ENCODE data around the gene XRCC1. TPM values are rescaled to one million over a fixed set of nuclear protein-coding genes. Genes with fewer than 3 reads are reported as not detected.
A peak's percentile ranks its signal among the peaks of the same experiment; 100 is the strongest.

The XRCC1 gene
- total and polyA plus RNA-seq, 9 of the 15 experiments (the other 6 are each of a cell fraction or from before 2014, with no cell fraction given) = 1.5 to 36.9 (median 24.9) TPM

DNA sequence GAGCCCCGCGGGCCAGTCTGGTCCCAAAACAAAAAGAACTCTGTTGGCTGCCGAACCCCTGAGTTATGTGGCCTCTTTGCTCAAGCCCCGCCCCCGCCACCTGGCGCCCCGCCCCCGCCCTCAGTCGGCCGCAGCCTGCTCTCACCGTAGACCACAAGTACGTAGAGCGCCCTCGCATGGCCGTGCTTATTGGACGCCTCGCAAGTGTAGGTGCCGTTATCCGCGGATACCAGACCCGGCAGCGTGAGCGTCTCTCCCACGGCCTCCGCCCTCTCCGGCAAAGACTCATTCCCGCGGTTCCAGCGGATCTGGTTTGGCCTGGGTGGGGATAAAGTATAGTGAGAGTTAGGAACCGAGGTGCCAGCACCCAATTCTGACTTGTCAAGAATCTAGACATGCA, 49.6 kb upstream of the XRCC1 start:
- in situ Hi-C loops (cut with MboI) = no loop called here
- no peaks in the 10 kb centered on the region for H4K20me1 ChIP-seq (replicated peaks; ENCODE audit: control insufficient read depth, insufficient read depth, low read length)
- peak overlapping the region; percentile 21 to 38; a peak in 2 of 4 replicates for H3K9ac ChIP-seq (ENCODE audit: insufficient read depth in 1 of 2, low read depth in 2 of 2, low read length in 2 of 2)
- peak; percentile 86 for ATAC-seq
- CTCF ChIA-PET (ENCODE audit: low intra/inter-chr PET ratio) = interaction anchor here (0.7 to 1.3 kb wide), 4 partner anchors 30 to 1444 kb away, joined by 3 to 4 read pairs (median 4); no protein-coding TSS in a partner anchor
- H3K9me1 ChIP-seq (ENCODE audit: control insufficient read depth, insufficient read depth, low read length) = peaks cover 2% of the 10 kb centered on the region
- H3K27me3 ChIP-seq (ENCODE audit: control insufficient read depth in 2 of 2, insufficient read depth in 2 of 2, low read length in 2 of 2) = no peaks in the 10 kb centered on the region
- no TSS peak for BruUV-seq (replicated peaks)
- DNase-seq (ENCODE audit: extremely low read depth in 1 of 4, low spot score in 3 of 4) = peak; percentile 87 to 97 (median 90)
- H2AFZ ChIP-seq (ENCODE audit: low read depth, low read length) = peak overlapping the region; percentile 79
- peaks cover 2% of the 10 kb centered on the region; the same call in 2 of the 3 replicates for H3K36me3 ChIP-seq (ENCODE audit: control insufficient read depth, insufficient read depth, low read length)
- peak overlapping the region; percentile 66 for H3K4me2 ChIP-seq (ENCODE audit: insufficient read depth, low read length)
- H3K27ac ChIP-seq (ENCODE audit: extremely low read depth, low read depth, low read length) = peak overlapping the region; percentile 57; the same call in 2 of the 3 replicates
- intact Hi-C loops (cut with micrococcal nuclease) = loop anchor here (10.0 kb wide), 2 partner anchors 70 to 180 kb away; no protein-coding TSS in a partner anchor
- FAIRE-seq = peak; percentile 85
- no peak overlapping the region for H3K4me3 ChIP-seq
- peaks cover 10% of the 10 kb centered on the region for H3K79me2 ChIP-seq (ENCODE audit: control insufficient read depth, insufficient read depth, low read length)
- H3K9me3 ChIP-seq (replicated peaks; ENCODE audit: control insufficient read depth, insufficient read depth, low read depth, low read length) = no peaks in the 10 kb centered on the region
- H3K4me1 ChIP-seq (replicated peaks in 1 of 2; ENCODE audit: control insufficient read depth in 2 of 2, insufficient read depth in 2 of 2, low read length in 2 of 2) = peaks cover 39 to 60% of the 10 kb centered on the region in 2 experiments
- 1% methylated on average over 29 of the region's 30 CpGs for WGBS (ENCODE audit: insufficient coverage, low coverage, missing lambda C conversion rate)
- POLR2A ChIA-PET = interaction anchor here (0.6 to 1.0 kb wide), 2 partner anchors 29 to 43 kb away, joined by 3 to 4 read pairs; partner anchors contain the start of gene IRGQ
- TF ChIP-seq, protein P1, sequence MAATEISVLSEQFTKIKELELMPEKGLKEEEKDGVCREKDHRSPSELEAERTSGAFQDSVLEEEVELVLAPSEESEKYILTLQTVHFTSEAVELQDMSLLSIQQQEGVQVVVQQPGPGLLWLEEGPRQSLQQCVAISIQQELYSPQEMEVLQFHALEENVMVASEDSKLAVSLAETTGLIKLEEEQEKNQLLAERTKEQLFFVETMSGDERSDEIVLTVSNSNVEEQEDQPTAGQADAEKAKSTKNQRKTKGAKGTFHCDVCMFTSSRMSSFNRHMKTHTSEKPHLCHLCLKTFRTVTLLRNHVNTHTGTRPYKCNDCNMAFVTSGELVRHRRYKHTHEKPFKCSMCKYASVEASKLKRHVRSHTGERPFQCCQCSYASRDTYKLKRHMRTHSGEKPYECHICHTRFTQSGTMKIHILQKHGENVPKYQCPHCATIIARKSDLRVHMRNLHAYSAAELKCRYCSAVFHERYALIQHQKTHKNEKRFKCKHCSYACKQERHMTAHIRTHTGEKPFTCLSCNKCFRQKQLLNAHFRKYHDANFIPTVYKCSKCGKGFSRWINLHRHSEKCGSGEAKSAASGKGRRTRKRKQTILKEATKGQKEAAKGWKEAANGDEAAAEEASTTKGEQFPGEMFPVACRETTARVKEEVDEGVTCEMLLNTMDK (IDR thresholded peaks at IDR 0.05; ENCODE audit: borderline replicate concordance, insufficient read depth, low read depth, low read length, poor library complexity, severe bottlenecking) = peak; percentile 34
- TF ChIP-seq, protein P2, sequence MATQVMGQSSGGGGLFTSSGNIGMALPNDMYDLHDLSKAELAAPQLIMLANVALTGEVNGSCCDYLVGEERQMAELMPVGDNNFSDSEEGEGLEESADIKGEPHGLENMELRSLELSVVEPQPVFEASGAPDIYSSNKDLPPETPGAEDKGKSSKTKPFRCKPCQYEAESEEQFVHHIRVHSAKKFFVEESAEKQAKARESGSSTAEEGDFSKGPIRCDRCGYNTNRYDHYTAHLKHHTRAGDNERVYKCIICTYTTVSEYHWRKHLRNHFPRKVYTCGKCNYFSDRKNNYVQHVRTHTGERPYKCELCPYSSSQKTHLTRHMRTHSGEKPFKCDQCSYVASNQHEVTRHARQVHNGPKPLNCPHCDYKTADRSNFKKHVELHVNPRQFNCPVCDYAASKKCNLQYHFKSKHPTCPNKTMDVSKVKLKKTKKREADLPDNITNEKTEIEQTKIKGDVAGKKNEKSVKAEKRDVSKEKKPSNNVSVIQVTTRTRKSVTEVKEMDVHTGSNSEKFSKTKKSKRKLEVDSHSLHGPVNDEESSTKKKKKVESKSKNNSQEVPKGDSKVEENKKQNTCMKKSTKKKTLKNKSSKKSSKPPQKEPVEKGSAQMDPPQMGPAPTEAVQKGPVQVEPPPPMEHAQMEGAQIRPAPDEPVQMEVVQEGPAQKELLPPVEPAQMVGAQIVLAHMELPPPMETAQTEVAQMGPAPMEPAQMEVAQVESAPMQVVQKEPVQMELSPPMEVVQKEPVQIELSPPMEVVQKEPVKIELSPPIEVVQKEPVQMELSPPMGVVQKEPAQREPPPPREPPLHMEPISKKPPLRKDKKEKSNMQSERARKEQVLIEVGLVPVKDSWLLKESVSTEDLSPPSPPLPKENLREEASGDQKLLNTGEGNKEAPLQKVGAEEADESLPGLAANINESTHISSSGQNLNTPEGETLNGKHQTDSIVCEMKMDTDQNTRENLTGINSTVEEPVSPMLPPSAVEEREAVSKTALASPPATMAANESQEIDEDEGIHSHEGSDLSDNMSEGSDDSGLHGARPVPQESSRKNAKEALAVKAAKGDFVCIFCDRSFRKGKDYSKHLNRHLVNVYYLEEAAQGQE (IDR thresholded peaks at IDR 0.05; ENCODE audit: borderline replicate concordance) = 0 out of 2 replicates have a peak, but pooled peaks have one; percentile 29
- TF ChIP-seq, protein P2 (CRISPR knock-in tag; IDR thresholded peaks at IDR 0.05; ENCODE audit: low read depth) = no peak
- TF ChIP-seq ADNP (tag; IDR thresholded peaks at IDR 0.05) (peak; percentile 33; the same call in 1 of the 2 replicates), THRAP3 (IDR thresholded peaks at IDR 0.05; ENCODE audit: borderline replicate concordance) (no peak), NFIC (IDR thresholded peaks at IDR 0.05) (peak; percentile 14; the same call in 1 of the 2 replicates), TFAM (CRISPR knock-in tag; conservative IDR thresholded peaks at IDR 0.05) (no peak), ZFX (CRISPR knock-in tag; IDR thresholded peaks at IDR 0.05) (peak; percentile 57), ARID1B (IDR thresholded peaks at IDR 0.05) (peak; percentile 18; the same call in 1 of the 2 replicates), SP1 (CRISPR knock-in tag; IDR thresholded peaks at IDR 0.05) (peak; percentile 61), EGR1 (conservative IDR thresholded peaks at IDR 0.05) (peak; percentile 69), MYC (IDR thresholded peaks at IDR 0.05; ENCODE audit: low read depth, low read length) (0 out of 2 replicates have a peak, but pooled peaks have one; percentile 47), MYC (CRISPR knock-in tag; IDR thresholded peaks at IDR 0.05; ENCODE audit: borderline replicate concordance, low read depth) (no peak)
